ENCODE measurements around the gene STAT5B. TPM values are rescaled to one million over a fixed set of nuclear protein-coding genes. Genes with fewer than 3 reads are reported as not detected.

The STAT5B gene
- total and polyA plus RNA-seq, 2 of the 13 experiments (the other 11 are each of a cell fraction or from before 2014, with no cell fraction given): 21.0 to 42.8 TPM

- TF ChIP-seq TCF12 (IDR thresholded peaks at IDR 0.05) (no peak), TCF12 (CRISPR knock-in tag; IDR thresholded peaks at IDR 0.05) (peak; percentile 85), DZIP1 (CRISPR knock-in tag; IDR thresholded peaks at IDR 0.05) (no peak), NCOA1 (CRISPR knock-in tag; IDR thresholded peaks at IDR 0.05) (peak; percentile 87; the same call in 1 of the 2 replicates), MXD3 (CRISPR knock-in tag; IDR thresholded peaks at IDR 0.05) (peak; percentile 2; the same call in 1 of the 2 replicates), SALL2 (CRISPR knock-in tag; IDR thresholded peaks at IDR 0.05) (no peak; the same call in 1 of the 2 replicates), ZNF747 (CRISPR knock-in tag; IDR thresholded peaks at IDR 0.05; ENCODE audit: borderline replicate concordance) (peak; percentile 80), THAP8 (CRISPR knock-in tag; IDR thresholded peaks at IDR 0.05; ENCODE audit: borderline replicate concordance) (no peak), ZNF550 (CRISPR knock-in tag; IDR thresholded peaks at IDR 0.05; ENCODE audit: borderline replicate concordance) (no peak), SP140L (CRISPR knock-in tag; IDR thresholded peaks at IDR 0.05; ENCODE audit: borderline replicate concordance) (no peak), NFYC (CRISPR knock-in tag; IDR thresholded peaks at IDR 0.05) (no peak), ZSCAN21 (CRISPR knock-in tag; IDR thresholded peaks at IDR 0.05; ENCODE audit: borderline replicate concordance) (no peak), TEAD3 (CRISPR knock-in tag; optimal IDR thresholded peaks at IDR 0.05; ENCODE audit: borderline replicate concordance) (peak; percentile 63), ZBTB44 (CRISPR knock-in tag; IDR thresholded peaks at IDR 0.05) (no peak), ZNF75D (CRISPR knock-in tag; IDR thresholded peaks at IDR 0.05; ENCODE audit: borderline replicate concordance) (no peak), TBX3 (IDR thresholded peaks at IDR 0.05; ENCODE audit: borderline replicate concordance) (no peak), GPBP1L1 (CRISPR knock-in tag; IDR thresholded peaks at IDR 0.05) (no peak), NCOR1 (IDR thresholded peaks at IDR 0.05; ENCODE audit: borderline replicate concordance, low read length) (no peak; the same call in 1 of the 2 replicates), KLF16 (CRISPR knock-in tag; IDR thresholded peaks at IDR 0.05) (0 out of 4 replicates have a peak, but pooled peaks of 1 of the 2 experiments have one; percentile 20), MLLT10 (CRISPR knock-in tag; IDR thresholded peaks at IDR 0.05) (no peak)
Measured at GRCh38 chr17:42312285-42313130, 36.3 kb upstream of the STAT5B start (continued).
